ENCODE data around the gene ZYG11A. TPM values are rescaled to one million over a fixed set of nuclear protein-coding genes. Genes with fewer than 3 reads are reported as not detected.

ZYG11A gene
- total and polyA plus RNA-seq, 2 of the 13 experiments (the other 11 are each of a cell fraction or from before 2014, with no cell fraction given) = not detected

DNA sequence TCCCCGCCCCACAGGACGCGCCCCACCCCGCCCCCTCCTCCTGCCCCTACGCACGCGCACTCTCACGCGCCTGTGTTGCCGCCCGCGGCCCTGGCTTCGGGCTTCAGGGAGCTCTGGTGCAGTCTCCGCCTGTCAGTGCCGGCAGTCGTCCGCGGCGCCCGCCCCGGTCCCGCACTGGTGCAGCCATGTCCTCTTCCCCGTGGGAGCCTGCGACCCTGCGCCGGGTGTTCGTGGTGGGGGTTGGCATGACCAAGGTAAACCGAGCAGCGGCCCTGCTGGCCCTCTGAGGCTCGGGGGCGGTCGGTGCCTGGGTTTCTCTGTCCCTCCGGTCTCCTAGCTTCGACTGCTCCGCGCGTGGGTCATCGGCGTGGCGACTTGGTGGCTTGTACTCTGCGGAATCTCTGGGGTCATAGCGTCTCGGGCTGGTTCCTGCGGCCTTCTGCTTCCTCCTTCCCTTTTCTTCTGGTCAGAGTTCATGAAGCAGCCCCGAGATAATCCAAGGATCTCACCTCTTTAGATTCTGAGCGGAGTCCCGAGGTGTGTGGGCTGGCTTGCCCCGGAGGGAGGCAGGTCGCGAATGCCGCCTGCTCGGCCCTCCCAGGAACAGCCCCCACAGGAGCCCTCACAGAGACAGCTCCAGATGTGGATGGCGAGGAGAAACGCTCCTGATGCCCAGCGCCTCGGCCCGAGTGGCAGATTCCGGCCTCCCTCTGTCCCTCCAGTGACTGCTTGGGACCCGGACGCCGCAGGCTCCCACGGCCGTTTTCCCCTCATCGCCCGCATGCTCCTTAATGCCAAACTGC, 84.9 kb downstream of the ZYG11A start, which contains the start of gene SCP2 (continued):
- TF ChIP-seq ZNF720 (CRISPR knock-in tag; IDR thresholded peaks at IDR 0.05) (no peak), HNF4A (CRISPR knock-in tag; IDR thresholded peaks at IDR 0.05) (no peak), HNRNPH1 (optimal IDR thresholded peaks at IDR 0.05; ENCODE audit: low read depth, low read length) (no peak), ZNF678 (CRISPR knock-in tag; IDR thresholded peaks at IDR 0.05) (no peak), MXI1 (IDR thresholded peaks at IDR 0.05; ENCODE audit: borderline replicate concordance, low read depth, low read length) (no peak), ZC3H13 (CRISPR knock-in tag; IDR thresholded peaks at IDR 0.05) (peak; percentile 58; the same call in 1 of the 2 replicates), ATF7 (IDR thresholded peaks at IDR 0.05) (no peak), ATF7 (CRISPR knock-in tag; IDR thresholded peaks at IDR 0.05) (no peak), CCDC6 (CRISPR knock-in tag; IDR thresholded peaks at IDR 0.05) (no peak), RORA (CRISPR knock-in tag; IDR thresholded peaks at IDR 0.05) (no peak), ZBTB20 (CRISPR knock-in tag; IDR thresholded peaks at IDR 0.05; ENCODE audit: borderline replicate concordance, low read depth) (no peak), IKZF1 (IDR thresholded peaks at IDR 0.05) (no peak), NR2F2 (IDR thresholded peaks at IDR 0.05; ENCODE audit: borderline replicate concordance, low read depth) (no peak), TMF1 (CRISPR knock-in tag; IDR thresholded peaks at IDR 0.05; ENCODE audit: low read depth) (no peak), ZBTB21 (CRISPR knock-in tag; IDR thresholded peaks at IDR 0.05) (no peak)
- TF ChIP-seq, protein P1, sequence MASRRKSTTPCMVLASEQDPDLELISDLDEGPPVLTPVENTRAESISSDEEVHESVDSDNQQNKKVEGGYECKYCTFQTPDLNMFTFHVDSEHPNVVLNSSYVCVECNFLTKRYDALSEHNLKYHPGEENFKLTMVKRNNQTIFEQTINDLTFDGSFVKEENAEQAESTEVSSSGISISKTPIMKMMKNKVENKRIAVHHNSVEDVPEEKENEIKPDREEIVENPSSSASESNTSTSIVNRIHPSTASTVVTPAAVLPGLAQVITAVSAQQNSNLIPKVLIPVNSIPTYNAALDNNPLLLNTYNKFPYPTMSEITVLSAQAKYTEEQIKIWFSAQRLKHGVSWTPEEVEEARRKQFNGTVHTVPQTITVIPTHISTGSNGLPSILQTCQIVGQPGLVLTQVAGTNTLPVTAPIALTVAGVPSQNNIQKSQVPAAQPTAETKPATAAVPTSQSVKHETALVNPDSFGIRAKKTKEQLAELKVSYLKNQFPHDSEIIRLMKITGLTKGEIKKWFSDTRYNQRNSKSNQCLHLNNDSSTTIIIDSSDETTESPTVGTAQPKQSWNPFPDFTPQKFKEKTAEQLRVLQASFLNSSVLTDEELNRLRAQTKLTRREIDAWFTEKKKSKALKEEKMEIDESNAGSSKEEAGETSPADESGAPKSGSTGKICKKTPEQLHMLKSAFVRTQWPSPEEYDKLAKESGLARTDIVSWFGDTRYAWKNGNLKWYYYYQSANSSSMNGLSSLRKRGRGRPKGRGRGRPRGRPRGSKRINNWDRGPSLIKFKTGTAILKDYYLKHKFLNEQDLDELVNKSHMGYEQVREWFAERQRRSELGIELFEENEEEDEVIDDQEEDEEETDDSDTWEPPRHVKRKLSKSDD (CRISPR knock-in tag; IDR thresholded peaks at IDR 0.05; ENCODE audit: low read depth) = 0 out of 2 replicates have a peak, but pooled peaks have one; percentile 13
- TF ChIP-seq, protein P2, sequence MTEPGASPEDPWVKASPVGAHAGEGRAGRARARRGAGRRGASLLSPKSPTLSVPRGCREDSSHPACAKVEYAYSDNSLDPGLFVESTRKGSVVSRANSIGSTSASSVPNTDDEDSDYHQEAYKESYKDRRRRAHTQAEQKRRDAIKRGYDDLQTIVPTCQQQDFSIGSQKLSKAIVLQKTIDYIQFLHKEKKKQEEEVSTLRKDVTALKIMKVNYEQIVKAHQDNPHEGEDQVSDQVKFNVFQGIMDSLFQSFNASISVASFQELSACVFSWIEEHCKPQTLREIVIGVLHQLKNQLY (CRISPR knock-in tag; IDR thresholded peaks at IDR 0.05) = no peak
- TF ChIP-seq, protein P3, sequence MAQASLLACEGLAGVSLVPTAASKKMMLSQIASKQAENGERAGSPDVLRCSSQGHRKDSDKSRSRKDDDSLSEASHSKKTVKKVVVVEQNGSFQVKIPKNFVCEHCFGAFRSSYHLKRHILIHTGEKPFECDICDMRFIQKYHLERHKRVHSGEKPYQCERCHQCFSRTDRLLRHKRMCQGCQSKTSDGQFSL (CRISPR knock-in tag; IDR thresholded peaks at IDR 0.05) = no peak
- TF ChIP-seq, protein P4, sequence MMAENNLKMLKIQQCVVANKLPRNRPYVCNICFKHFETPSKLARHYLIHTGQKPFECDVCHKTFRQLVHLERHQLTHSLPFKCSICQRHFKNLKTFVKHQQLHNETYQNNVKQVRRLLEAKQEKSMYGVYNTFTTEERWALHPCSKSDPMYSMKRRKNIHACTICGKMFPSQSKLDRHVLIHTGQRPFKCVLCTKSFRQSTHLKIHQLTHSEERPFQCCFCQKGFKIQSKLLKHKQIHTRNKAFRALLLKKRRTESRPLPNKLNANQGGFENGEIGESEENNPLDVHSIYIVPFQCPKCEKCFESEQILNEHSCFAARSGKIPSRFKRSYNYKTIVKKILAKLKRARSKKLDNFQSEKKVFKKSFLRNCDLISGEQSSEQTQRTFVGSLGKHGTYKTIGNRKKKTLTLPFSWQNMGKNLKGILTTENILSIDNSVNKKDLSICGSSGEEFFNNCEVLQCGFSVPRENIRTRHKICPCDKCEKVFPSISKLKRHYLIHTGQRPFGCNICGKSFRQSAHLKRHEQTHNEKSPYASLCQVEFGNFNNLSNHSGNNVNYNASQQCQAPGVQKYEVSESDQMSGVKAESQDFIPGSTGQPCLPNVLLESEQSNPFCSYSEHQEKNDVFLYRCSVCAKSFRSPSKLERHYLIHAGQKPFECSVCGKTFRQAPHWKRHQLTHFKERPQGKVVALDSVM (CRISPR knock-in tag; IDR thresholded peaks at IDR 0.05) = no peak
- TF ChIP-seq, protein P5, sequence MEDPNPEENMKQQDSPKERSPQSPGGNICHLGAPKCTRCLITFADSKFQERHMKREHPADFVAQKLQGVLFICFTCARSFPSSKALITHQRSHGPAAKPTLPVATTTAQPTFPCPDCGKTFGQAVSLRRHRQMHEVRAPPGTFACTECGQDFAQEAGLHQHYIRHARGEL (CRISPR knock-in tag; IDR thresholded peaks at IDR 0.05) = no peak
- TF ChIP-seq, protein P6, sequence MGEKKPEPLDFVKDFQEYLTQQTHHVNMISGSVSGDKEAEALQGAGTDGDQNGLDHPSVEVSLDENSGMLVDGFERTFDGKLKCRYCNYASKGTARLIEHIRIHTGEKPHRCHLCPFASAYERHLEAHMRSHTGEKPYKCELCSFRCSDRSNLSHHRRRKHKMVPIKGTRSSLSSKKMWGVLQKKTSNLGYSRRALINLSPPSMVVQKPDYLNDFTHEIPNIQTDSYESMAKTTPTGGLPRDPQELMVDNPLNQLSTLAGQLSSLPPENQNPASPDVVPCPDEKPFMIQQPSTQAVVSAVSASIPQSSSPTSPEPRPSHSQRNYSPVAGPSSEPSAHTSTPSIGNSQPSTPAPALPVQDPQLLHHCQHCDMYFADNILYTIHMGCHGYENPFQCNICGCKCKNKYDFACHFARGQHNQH (CRISPR knock-in tag; IDR thresholded peaks at IDR 0.05) = peak; percentile 49; the same call in 1 of the 2 replicates
- TF ChIP-seq, protein P7, sequence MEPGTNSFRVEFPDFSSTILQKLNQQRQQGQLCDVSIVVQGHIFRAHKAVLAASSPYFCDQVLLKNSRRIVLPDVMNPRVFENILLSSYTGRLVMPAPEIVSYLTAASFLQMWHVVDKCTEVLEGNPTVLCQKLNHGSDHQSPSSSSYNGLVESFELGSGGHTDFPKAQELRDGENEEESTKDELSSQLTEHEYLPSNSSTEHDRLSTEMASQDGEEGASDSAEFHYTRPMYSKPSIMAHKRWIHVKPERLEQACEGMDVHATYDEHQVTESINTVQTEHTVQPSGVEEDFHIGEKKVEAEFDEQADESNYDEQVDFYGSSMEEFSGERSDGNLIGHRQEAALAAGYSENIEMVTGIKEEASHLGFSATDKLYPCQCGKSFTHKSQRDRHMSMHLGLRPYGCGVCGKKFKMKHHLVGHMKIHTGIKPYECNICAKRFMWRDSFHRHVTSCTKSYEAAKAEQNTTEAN (CRISPR knock-in tag; conservative IDR thresholded peaks at IDR 0.05) = no peak

Measured in HepG2 (cell line).